Activated CD4-positive, CD25-positive, alpha-beta regulatory T cell treated with anti-CD3 and anti-CD28 coated beads, Interleukin-2, amount 50 U/mL, for 72 hours (primary cell): ENCODE measurements around the gene LY86.

Source experiments
- DNase-seq: peaks from one replicate; pipeline ENCODE4 v3.0.0; 2021

Gene LY86

GRCh38 chr6:6624269-6624990 lies 35.9 kb downstream of the LY86 start:
- no peak for DNase-seq

- no peak for DNase-seq
These were observed 37.7 kb downstream of the LY86 start for GRCh38 chr6:6626187-6626586.

GRCh38 chr6:6629402-6629801 lies 40.9 kb downstream of the LY86 start:
- no peak for DNase-seq

- DNase-seq: no peak
These were observed 42.5 kb downstream of the LY86 start for GRCh38 chr6:6631053-6631452.

GRCh38 chr6:6631534-6632276 lies 43.2 kb downstream of the LY86 start:
- DNase-seq: no peak

GRCh38 chr6:6633898-6634734 lies 45.6 kb downstream of the LY86 start:
- no peak for DNase-seq

- DNase-seq: no peak
These were observed 46.2 kb downstream of the LY86 start for GRCh38 chr6:6634735-6635075.

- no peak for DNase-seq
These were observed 46.8 kb downstream of the LY86 start for GRCh38 chr6:6635291-6635690.

GRCh38 chr6:6635869-6636268 lies 47.3 kb downstream of the LY86 start:
- DNase-seq: no peak

- DNase-seq: no peak
These were observed 51.1 kb downstream of the LY86 start for GRCh38 chr6:6639572-6639971.

- DNase-seq: no peak
These were observed 52.4 kb downstream of the LY86 start for GRCh38 chr6:6640926-6641325.

GRCh38 chr6:6643398-6643797 lies 54.9 kb downstream of the LY86 start:
- DNase-seq: no peak

- no peak for DNase-seq
These were observed 56.9 kb downstream of the LY86 start for GRCh38 chr6:6645261-6645917.

- DNase-seq: no peak
These were observed 57.9 kb downstream of the LY86 start for GRCh38 chr6:6646384-6646783.

GRCh38 chr6:6646859-6647258 lies 58.3 kb downstream of the LY86 start:
- DNase-seq: no peak

GRCh38 chr6:6648692-6649343 lies 60.3 kb downstream of the LY86 start:
- no peak for DNase-seq

- DNase-seq: no peak
These were observed 61.4 kb downstream of the LY86 start for GRCh38 chr6:6649824-6650349.

- no peak for DNase-seq
These were observed 62.3 kb downstream of the LY86 start for GRCh38 chr6:6650839-6651238.

GRCh38 chr6:6651335-6651734 lies 62.8 kb downstream of the LY86 start:
- DNase-seq: no peak

- no peak for DNase-seq
These were observed 64.4 kb downstream of the LY86 start for GRCh38 chr6:6652932-6653331.

GRCh38 chr6:6654599-6655575 lies 66.4 kb downstream of the LY86 start:
- DNase-seq: no peak
